Measurements from ENCODE around the gene TMEM185A. TPM values are rescaled to one million over a fixed set of nuclear protein-coding genes. Genes with fewer than 3 reads are reported as not detected.
"Not testable (repeated sequence)": the region's sequence is repeated elsewhere in the genome, so short reads cannot be mapped to it uniquely, and the experiment has no call there.

TMEM185A gene
- total RNA-seq, 1 donor from 2014 or later: 17.4 TPM

GRCh38 chrX:149587359-149587758 is 44.2 kb downstream of the TMEM185A start, which contains the start of gene MAGEA9B:
Gene MAGEA9B (minus strand): TSS chrX:149587459. CDS start chrX:149583179, 4,280 bp downstream.
- POLR2A ChIA-PET; H3K27me3 Mint-ChIP-seq; DNase-seq; ATAC-seq (ENCODE audit: low read depth); H3K4me3 Mint-ChIP-seq; H3K4me1 Mint-ChIP-seq; intact Hi-C loops (cut with micrococcal nuclease); H3K9me3 Mint-ChIP-seq; CTCF ChIA-PET; H3K27ac Mint-ChIP-seq; H3K36me3 Mint-ChIP-seq (ENCODE audit: low read depth): not testable (repeated sequence)

DNA sequence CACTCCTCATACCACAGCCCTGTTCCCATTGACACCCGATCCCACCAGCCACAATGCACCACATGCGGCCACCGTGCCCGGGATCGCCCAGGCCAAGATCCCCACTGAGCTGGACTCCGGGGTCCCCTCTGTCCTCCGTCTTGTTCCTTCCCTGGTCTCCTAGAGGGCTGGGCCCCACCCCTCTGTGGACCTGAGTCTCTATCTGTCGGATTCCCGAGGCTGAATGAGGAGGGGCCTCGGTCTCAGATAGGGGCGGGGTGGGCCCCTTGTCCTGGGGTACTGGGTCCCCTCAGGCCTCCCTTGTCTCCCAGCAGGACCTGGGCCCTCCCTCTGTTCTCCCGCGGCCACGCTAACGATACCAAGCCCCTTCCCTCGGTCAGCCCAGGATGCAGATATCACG is 46.0 kb downstream of the TMEM185A start:
- CTCF ChIA-PET; intact Hi-C loops (cut with micrococcal nuclease); POLR2A ChIA-PET; H3K4me3 Mint-ChIP-seq; ATAC-seq (ENCODE audit: low read depth); DNase-seq; H3K36me3 Mint-ChIP-seq (ENCODE audit: low read depth); H3K9me3 Mint-ChIP-seq; H3K27me3 Mint-ChIP-seq; H3K27ac Mint-ChIP-seq; H3K4me1 Mint-ChIP-seq: not testable (repeated sequence)

- H3K36me3 Mint-ChIP-seq (ENCODE audit: low read depth); POLR2A ChIA-PET; H3K4me3 Mint-ChIP-seq; intact Hi-C loops (cut with micrococcal nuclease); H3K27ac Mint-ChIP-seq; CTCF ChIA-PET; DNase-seq; ATAC-seq (ENCODE audit: low read depth); H3K4me1 Mint-ChIP-seq; H3K9me3 Mint-ChIP-seq; H3K27me3 Mint-ChIP-seq: not testable (repeated sequence)
These were observed 58.1 kb downstream of the TMEM185A start for GRCh38 chrX:149573456-149573855.

- Mint-ChIP-seq H3K36me3 (ENCODE audit: low read depth) (no peaks in the 10 kb centered on the region), H3K27ac (no peak overlapping the region), H3K4me1 (no peaks in the 10 kb centered on the region), H3K9me3 (no peaks in the 10 kb centered on the region), H3K4me3 (no peak overlapping the region), H3K27me3 (peaks cover 6% of the 10 kb centered on the region)
- DNase-seq: no peak
- CTCF ChIA-PET: no interaction called here
- ATAC-seq (ENCODE audit: low read depth): no peak
- intact Hi-C loops (cut with micrococcal nuclease): no loop called here
- POLR2A ChIA-PET: no interaction called here
- no peak for TF ChIP-seq CTCF (IDR thresholded peaks at IDR 0.05)
These were observed 58.8 kb downstream of the TMEM185A start for GRCh38 chrX:149572743-149573142.

DNA sequence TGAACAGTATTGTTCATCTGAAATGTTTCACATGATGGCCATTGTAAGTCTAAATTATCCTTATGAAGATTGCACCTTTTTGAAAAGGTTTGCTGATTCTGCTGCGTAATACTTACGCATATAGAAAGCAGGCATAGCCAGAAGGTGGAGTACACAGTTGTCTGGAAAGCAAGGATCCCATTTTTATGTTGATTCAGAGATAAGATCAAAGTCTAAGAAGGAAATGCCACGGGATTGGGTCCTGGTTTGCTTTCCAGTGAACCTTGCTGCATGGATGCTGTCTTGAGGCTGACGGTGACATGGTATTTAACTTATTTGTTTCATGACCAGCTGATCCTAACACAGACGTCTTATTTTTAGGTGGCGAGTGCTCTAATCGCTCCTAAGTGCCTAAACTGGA is 59.8 kb downstream of the TMEM185A start:
- no peak for TF ChIP-seq CTCF (IDR thresholded peaks at IDR 0.05)
- H3K27me3 Mint-ChIP-seq: peaks cover 6% of the 10 kb centered on the region
- no peak for DNase-seq
- H3K27ac Mint-ChIP-seq: no peak overlapping the region
- H3K36me3 Mint-ChIP-seq (ENCODE audit: low read depth): no peaks in the 10 kb centered on the region
- H3K4me1 Mint-ChIP-seq: no peaks in the 10 kb centered on the region
- no peak overlapping the region for H3K4me3 Mint-ChIP-seq
- CTCF ChIA-PET: no interaction called here
- no peaks in the 10 kb centered on the region for H3K9me3 Mint-ChIP-seq
- POLR2A ChIA-PET: no interaction called here
- intact Hi-C loops (cut with micrococcal nuclease): no loop called here
- no peak for ATAC-seq (ENCODE audit: low read depth)

GRCh38 chrX:149570668-149571067 is 60.9 kb downstream of the TMEM185A start:
- DNase-seq (no peak), ATAC-seq (ENCODE audit: low read depth) (no peak)
- Mint-ChIP-seq H3K27me3 (peaks cover 6% of the 10 kb centered on the region), H3K27ac (no peak overlapping the region), H3K36me3 (ENCODE audit: low read depth) (no peaks in the 10 kb centered on the region), H3K9me3 (no peaks in the 10 kb centered on the region), H3K4me3 (no peak overlapping the region), H3K4me1 (no peaks in the 10 kb centered on the region)
- TF ChIP-seq CTCF (IDR thresholded peaks at IDR 0.05): no peak
- ChIA-PET CTCF (no interaction called here), POLR2A (no interaction called here)
- intact Hi-C loops (cut with micrococcal nuclease): no loop called here

DNA sequence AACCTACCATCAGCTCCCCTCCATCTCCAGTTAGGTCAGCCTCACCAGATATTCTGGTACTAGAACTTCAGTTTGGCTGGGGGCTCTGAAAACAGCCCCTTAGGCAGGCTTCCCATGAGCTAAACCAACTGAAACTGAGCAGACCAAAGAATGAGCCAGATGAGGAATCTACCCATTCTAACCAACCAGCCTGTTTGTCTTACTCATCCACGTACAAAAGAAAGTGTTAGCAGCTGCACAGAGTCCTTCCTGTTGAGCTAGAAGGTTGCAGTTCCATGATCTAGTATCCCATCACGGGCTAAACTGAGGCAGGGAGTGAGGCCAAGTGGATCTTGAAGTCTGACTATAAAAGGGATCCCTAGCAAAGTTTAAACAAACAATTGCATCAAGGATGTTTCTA is 61.8 kb downstream of the TMEM185A start:
- DNase-seq (no peak), ATAC-seq (ENCODE audit: low read depth) (no peak)
- TF ChIP-seq CTCF (IDR thresholded peaks at IDR 0.05): no peak
- Mint-ChIP-seq H3K4me1 (no peaks in the 10 kb centered on the region), H3K4me3 (no peak overlapping the region), H3K27me3 (peaks cover 6% of the 10 kb centered on the region), H3K9me3 (no peaks in the 10 kb centered on the region), H3K27ac (no peak overlapping the region), H3K36me3 (ENCODE audit: low read depth) (no peaks in the 10 kb centered on the region)
- ChIA-PET POLR2A (no interaction called here), CTCF (no interaction called here)
- intact Hi-C loops (cut with micrococcal nuclease): no loop called here
